RWPE2 (cell line): ENCODE results near the gene EPB41L5.
"Not testable (repeated sequence)": the region's sequence is repeated elsewhere in the genome, so short reads cannot be mapped to it uniquely, and the experiment has no call there.

ENCODE experiments used
- ATAC-seq: fragments of 200-7000 bp; cut with Tn5 transposase; 3 replicates; pipeline ENCODE4 v1.9.1; 2021; ENCODE audit warnings: low read depth
- DNase-seq: peaks from one replicate; pipeline ENCODE4 v3.0.0-alpha.2; 2020; ENCODE audit warnings: low spot score
- H3K27ac ChIP-seq: fragments of 450-650 bp; 2 replicates; pipeline ENCODE4 v1.5.1; 2017; ENCODE audit warnings: mild to moderate bottlenecking; ENCODE audit not compliant: poor library complexity, severe bottlenecking
- H3K27me3 ChIP-seq: fragments of 250-450 bp; sonication (Bioruptor Pico); 2 replicates; pipeline ENCODE4 v1.5.1; 2021; ENCODE audit warnings: mild to moderate bottlenecking, moderate library complexity; ENCODE audit not compliant: insufficient read depth, poor library complexity, severe bottlenecking
- H3K36me3 ChIP-seq: fragments of 250-450 bp; sonication (Bioruptor Pico); 2 replicates; pipeline ENCODE4 v1.5.1; 2020; ENCODE audit warnings: low read depth, mild to moderate bottlenecking, moderate library complexity
- H3K4me1 ChIP-seq: fragments of 250-450 bp; sonication (Bioruptor Pico); 2 replicates; pipeline ENCODE4 v1.5.1; 2021; ENCODE audit warnings: mild to moderate bottlenecking, moderate library complexity; ENCODE audit not compliant: insufficient read depth, poor library complexity, severe bottlenecking
- H3K4me3 ChIP-seq: fragments of 250-450 bp; sonication (Bioruptor Pico); 2 replicates; pipeline ENCODE4 v1.5.1; 2021; ENCODE audit warnings: mild to moderate bottlenecking, moderate library complexity; ENCODE audit not compliant: severe bottlenecking
- H3K9me3 ChIP-seq: fragments of 250-450 bp; sonication (Bioruptor Pico); 2 replicates; pipeline ENCODE4 v1.5.1; 2021; ENCODE audit warnings: mild to moderate bottlenecking, moderate library complexity; ENCODE audit not compliant: severe bottlenecking
- TF ChIP-seq, protein P1 (sequence below): fragments of 450-650 bp; IDR thresholded peaks from one replicate; pipeline ENCODE4 v1.5.1; 2017; ENCODE audit warnings: mild to moderate bottlenecking, moderate library complexity; ENCODE audit not compliant: poor library complexity, severe bottlenecking

Gene EPB41L5

DNA sequence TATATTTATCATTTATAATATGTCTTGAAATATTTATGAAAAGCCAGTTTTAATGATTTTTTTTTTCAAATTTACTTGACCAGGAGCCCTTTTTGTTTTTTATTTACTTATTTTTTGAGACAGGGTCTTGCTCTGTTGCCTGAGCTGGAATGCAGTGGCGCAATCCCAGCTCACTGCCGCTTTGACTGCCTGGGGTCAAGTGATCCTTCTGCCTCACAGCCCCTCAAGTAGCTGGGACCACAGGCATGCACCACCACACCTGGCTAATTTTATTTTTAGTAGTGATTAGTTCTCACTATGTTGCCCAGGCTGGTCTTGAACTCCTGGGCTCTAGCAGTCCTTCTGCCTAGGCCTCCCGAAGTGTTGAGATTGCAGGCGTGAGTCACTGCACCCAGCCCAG lies 5.7 kb downstream of the EPB41L5 start:
- Histone ChIP-seq H3K27ac (no peak overlapping the region), H3K9me3 (no peaks in the 10 kb centered on the region), H3K4me3 (no peak overlapping the region), H3K4me1 (peaks cover 17% of the 10 kb centered on the region), H3K27me3 (no peaks in the 10 kb centered on the region), H3K36me3 (no peaks in the 10 kb centered on the region; the same call in 1 of the 2 replicates)
- ATAC-seq (no peak), DNase-seq (no peak)
- TF ChIP-seq, protein P1, sequence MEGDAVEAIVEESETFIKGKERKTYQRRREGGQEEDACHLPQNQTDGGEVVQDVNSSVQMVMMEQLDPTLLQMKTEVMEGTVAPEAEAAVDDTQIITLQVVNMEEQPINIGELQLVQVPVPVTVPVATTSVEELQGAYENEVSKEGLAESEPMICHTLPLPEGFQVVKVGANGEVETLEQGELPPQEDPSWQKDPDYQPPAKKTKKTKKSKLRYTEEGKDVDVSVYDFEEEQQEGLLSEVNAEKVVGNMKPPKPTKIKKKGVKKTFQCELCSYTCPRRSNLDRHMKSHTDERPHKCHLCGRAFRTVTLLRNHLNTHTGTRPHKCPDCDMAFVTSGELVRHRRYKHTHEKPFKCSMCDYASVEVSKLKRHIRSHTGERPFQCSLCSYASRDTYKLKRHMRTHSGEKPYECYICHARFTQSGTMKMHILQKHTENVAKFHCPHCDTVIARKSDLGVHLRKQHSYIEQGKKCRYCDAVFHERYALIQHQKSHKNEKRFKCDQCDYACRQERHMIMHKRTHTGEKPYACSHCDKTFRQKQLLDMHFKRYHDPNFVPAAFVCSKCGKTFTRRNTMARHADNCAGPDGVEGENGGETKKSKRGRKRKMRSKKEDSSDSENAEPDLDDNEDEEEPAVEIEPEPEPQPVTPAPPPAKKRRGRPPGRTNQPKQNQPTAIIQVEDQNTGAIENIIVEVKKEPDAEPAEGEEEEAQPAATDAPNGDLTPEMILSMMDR = no peak

DNA sequence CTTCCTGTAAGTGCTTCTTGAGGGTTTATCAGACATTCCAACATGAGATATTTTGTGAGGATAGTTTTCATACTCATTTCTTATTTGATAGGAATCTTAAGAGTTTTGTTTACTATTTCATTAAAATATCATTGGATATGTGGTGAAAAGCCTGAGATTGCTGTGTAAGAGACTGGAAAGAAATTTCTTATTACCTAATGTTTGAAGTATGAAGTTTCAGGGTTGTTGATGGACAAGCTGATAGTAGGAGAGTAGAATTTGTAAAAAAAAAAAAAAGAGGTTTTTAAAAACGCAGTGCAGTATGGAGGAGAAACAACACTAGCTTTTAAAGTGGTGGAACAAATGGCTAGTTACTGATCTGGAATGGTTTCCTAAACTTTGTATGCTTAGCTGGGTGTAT lies 7.7 kb downstream of the EPB41L5 start:
- DNase-seq (no peak), ATAC-seq (no peak)
- Histone ChIP-seq H3K4me3 (no peak overlapping the region), H3K27ac (no peak overlapping the region), H3K36me3 (no peaks in the 10 kb centered on the region; the same call in 1 of the 2 replicates), H3K27me3 (no peaks in the 10 kb centered on the region), H3K4me1 (peaks cover 10% of the 10 kb centered on the region), H3K9me3 (no peaks in the 10 kb centered on the region)
- TF ChIP-seq, protein P1 = no peak

DNA sequence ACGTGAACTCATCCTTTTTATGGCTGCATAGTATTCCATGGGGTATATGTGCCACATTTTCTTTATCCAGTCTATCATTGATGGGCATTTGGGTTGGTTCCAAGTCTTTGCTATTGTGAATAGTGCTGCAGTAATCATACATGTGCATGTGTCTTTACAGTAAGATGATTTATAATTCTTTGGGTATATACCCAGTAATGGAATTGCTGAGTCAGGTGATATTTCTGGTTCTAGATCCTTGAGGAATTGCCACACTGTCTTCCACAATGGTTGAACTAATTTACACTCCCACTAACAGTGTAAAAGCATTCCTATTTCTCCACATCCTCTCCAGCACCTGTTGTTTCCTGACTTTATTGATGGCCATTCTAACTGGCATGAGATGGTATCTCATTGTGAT lies 9.6 kb downstream of the EPB41L5 start:
- H3K27ac ChIP-seq, ATAC-seq, DNase-seq, H3K4me3 ChIP-seq, H3K9me3 ChIP-seq, H3K36me3 ChIP-seq, H3K27me3 ChIP-seq, H3K4me1 ChIP-seq: not testable (repeated sequence)

DNA sequence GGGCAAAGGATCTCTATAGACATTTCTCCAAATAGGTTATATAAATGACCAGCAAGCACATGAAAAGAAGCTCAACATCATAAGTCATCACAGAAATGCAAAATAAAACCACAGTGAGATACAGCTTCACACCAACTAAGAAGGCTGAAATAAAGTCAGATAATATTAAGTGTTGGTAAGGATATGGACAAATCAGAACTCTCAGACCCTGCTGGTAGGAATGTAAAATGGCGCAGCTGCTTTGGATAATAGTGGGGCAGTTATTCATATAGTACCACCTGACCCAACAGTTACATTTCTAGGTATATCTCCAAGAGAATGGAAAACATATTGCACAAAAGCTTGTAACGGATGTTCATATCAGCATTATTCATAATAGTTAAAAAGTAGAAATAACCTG lies 14.0 kb downstream of the EPB41L5 start:
- no peak overlapping the region for H3K27ac ChIP-seq
- no peak for DNase-seq
- H3K4me1 ChIP-seq = no peaks in the 10 kb centered on the region
- TF ChIP-seq, protein P1 = no peak
- ATAC-seq = no peak
- H3K9me3 ChIP-seq = no peaks in the 10 kb centered on the region
- H3K36me3 ChIP-seq = no peaks in the 10 kb centered on the region
- H3K4me3 ChIP-seq = no peak overlapping the region
- H3K27me3 ChIP-seq = no peaks in the 10 kb centered on the region

DNA sequence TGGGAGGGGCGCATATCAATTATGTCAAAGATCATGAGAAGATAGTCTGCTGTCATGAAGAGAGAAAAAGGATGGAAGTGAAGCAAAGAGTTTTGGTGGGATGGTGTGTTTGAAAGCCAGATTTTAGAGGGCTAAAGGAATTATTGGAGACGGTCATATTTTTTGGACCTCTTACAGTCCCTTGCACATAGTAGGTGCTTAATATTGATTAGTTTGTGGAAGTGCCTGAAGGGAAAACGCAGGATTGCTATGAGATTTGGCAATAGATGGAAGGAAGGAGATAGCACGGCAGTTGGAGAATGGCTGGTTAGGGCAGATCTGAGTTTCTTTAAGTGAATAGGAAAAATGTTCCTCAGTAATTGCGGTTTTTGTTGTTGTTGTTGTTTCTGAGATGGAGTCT lies 15.9 kb downstream of the EPB41L5 start:
- Histone ChIP-seq H3K9me3 (no peaks in the 10 kb centered on the region), H3K27me3 (no peaks in the 10 kb centered on the region), H3K4me1 (no peaks in the 10 kb centered on the region), H3K27ac (no peak overlapping the region), H3K4me3 (no peak overlapping the region), H3K36me3 (no peaks in the 10 kb centered on the region)
- ATAC-seq (no peak), DNase-seq (no peak)
- TF ChIP-seq, protein P1 = no peak
